Adrenal gland (tissue), 12 donors: ENCODE results near the gene MBD4. TPM values are rescaled to one million over a fixed set of nuclear protein-coding genes. Genes with fewer than 3 reads are reported as not detected.
A peak's percentile ranks its signal among the peaks of the same experiment; 100 is the strongest.
"Not testable (repeated sequence)": the region's sequence is repeated elsewhere in the genome, so short reads cannot be mapped to it uniquely, and the experiment has no call there.

Source experiments
- DNase-seq, 7 donors: peaks; one replicate each; pipeline ENCODE4 v3.0.0-alpha.2; 2019 to 2020
- H3K27ac ChIP-seq, 5 donors: fragments of 200-600 bp; sonication (generic) in 4 of 5; 1 replicate in 3 of 5; 2 replicates in 2 of 5; pipeline versions ENCODE4 v1.5.1 to v1.8.0; 2016 to 2020; ENCODE audit warnings: mild to moderate bottlenecking in 1 of 5
- H3K27me3 ChIP-seq: fragments of 200-600 bp; 2 replicates; pipeline ENCODE4 v1.8.0; 2021
- H3K36me3 ChIP-seq, 2 donors: fragments of 200-600 bp; replicated peaks in 1 of 2; 1 replicate in 1 of 2; 2 replicates in 1 of 2; pipeline versions ENCODE4 v1.5.1 to v1.8.0; 2018 to 2022
- H3K4me1 ChIP-seq, 2 donors: fragments of 200-600 bp; replicated peaks in 1 of 2; 1 replicate in 1 of 2; 2 replicates in 1 of 2; pipeline versions ENCODE4 v1.5.1 to v1.8.0; 2018 to 2021
- H3K4me3 ChIP-seq, 4 donors: fragments of 200-600 bp; sonication (generic) in 3 of 4; one replicate each; pipeline ENCODE4 v1.5.1; 2016 to 2018
- H3K9me3 ChIP-seq, 3 donors: fragments of 200-600 bp; sonication (generic) in 1 of 3; replicated peaks in 1 of 3; 1 replicate in 2 of 3; 2 replicates in 1 of 3; pipeline versions ENCODE4 v1.5.1 to v1.8.0; 2016 to 2021
- POLR2A ChIP-seq, 2 donors: fragments of 450-650 bp; IDR thresholded peaks; one replicate each; pipeline ENCODE4 v1.6.1; 2017; ENCODE audit warnings: antibody characterized with exemption in 2 of 2, mild to moderate bottlenecking in 2 of 2, moderate library complexity in 1 of 2
- WGBS, 4 donors: extraction: QIAGEN DNeasy Blood & Tissue Kit in 2 of 4; methylation state at CpG; one replicate each; pipeline versions ENCODE4 v1.1.5 to v1.1.7; 2013 to 2017; 5-methylcytosine and 5-hydroxymethylcytosine counted together
- intact Hi-C, 2 donors: fragments of 100-400 bp; cut with DNase I; formaldehyde crosslinking; loops; one replicate each; pipeline versions ENCODE4 v1.14.1 to v1.15.0; 2022 to 2023
- polyA plus RNA-seq, 3 donors: library from polyadenylated mRNA; stranded (reverse); fragments of 200-250 nt in 2 of 3; fragments of 350-450 nt in 1 of 3; fragmentation: Illumina TruSeq in 1 of 3; extraction: RNeasy Lipid Tissue Mini Kit (QIAGEN cat#74804) in 1 of 3; gene quantifications; one replicate each; pipeline ENCODE4 v1.2.3, GENCODE V29; 2013 to 2014
- total RNA-seq, 9 donors: library from RNA; depleted of rRNA in 4 of 9; stranded (reverse); fragments of >200 nt in 4 of 9; fragments of 120-200 nt in 1 of 9; fragmentation: NEBNext Ultra II Directional in 1 of 9; extraction: Animal tissue kit (Norgen Biotek cat#: 25700) in 1 of 9; gene quantifications; one replicate each; pipeline versions ENCODE4 v1.1.0 to v1.2.4, GENCODE V29; 2013 to 2023
- TF ChIP-seq, protein P1 (sequence below), 6 experiments: fragments of 450-650 bp in 4 of 6; fragments of 200-600 bp in 2 of 6; sonication (generic) in 1 of 6; IDR thresholded peaks; 1 replicate in 5 of 6; 2 replicates in 1 of 6; pipeline versions ENCODE4 v1.5.1 to v1.8.0; 2016 to 2021; ENCODE audit warnings: antibody characterized with exemption in 6 of 6, mild to moderate bottlenecking in 2 of 6, moderate library complexity in 1 of 6
- donor health status: healthy with polysubstance abuse.
- donor health status: Bipolar disorder and iron deficiency.
- donor health status: DM: yes; HTN: yes; CAD: no.
- donor health status: DM: no; HTN: no; CAD: no.
- donor health status: DM: no; HTN: no; CAD: no.
- donor health status: DM: yes; HTN: yes; CAD: no.

The MBD4 gene
- total and polyA plus RNA-seq, 12 donors: 9.9 to 32.3 (median 25.4) TPM

DNA sequence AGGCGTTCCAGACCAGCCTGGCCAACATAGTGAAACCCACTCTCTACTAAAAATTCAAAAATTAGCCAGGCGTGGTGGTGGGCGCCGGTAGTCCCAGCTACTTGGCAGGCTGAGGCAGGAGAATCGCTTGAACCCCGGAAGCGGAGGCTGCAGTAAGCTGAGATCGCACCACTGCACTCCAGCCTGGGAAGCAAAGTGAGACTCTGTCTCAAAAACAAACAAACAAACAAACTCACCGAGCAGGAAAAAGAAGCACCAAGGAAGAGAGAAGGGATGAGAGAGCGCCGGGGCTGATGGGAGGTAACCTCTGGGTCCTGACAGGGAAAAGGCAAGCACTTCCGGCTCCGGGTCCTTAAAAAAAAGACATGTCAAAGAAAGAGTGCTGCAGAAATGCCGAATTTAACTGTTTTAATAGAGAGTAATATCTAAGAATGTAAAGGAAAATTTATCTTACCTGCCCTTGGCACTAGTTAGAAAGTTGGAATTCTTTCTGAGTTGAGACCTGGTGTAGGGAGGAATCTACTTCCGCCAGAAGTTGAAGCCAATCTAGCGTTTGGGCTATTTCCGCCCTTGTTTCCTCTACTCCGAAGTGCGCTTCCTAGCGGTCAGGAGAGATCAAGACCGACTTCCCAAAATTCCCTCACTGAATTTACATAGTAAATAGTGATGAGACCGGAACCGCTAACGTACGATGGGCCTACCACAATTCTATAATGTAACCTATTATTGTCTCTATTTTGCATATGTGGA is 40.4 kb downstream of the MBD4 start:
- Histone ChIP-seq H3K27me3 (no peaks in the 10 kb centered on the region), H3K36me3 (peaks cover 0 to 7% of the 10 kb centered on the region in 2 donors), H3K9me3 (no peaks in the 10 kb centered on the region), H3K4me1 (peaks cover 10 to 28% of the 10 kb centered on the region in 2 donors), H3K4me3 (peak overlapping the region; percentile 48 to 84 (median 75)), H3K27ac (peak overlapping the region; percentile 23 to 95 (median 89))
- peak; percentile 79 to 93 (median 90) for DNase-seq
- WGBS, 4 donors: 0 to 1% (median 1%) methylated on average over 24 to 25 of the region's 25 CpGs
- intact Hi-C loops: no loop called here
- TF ChIP-seq, protein P1, sequence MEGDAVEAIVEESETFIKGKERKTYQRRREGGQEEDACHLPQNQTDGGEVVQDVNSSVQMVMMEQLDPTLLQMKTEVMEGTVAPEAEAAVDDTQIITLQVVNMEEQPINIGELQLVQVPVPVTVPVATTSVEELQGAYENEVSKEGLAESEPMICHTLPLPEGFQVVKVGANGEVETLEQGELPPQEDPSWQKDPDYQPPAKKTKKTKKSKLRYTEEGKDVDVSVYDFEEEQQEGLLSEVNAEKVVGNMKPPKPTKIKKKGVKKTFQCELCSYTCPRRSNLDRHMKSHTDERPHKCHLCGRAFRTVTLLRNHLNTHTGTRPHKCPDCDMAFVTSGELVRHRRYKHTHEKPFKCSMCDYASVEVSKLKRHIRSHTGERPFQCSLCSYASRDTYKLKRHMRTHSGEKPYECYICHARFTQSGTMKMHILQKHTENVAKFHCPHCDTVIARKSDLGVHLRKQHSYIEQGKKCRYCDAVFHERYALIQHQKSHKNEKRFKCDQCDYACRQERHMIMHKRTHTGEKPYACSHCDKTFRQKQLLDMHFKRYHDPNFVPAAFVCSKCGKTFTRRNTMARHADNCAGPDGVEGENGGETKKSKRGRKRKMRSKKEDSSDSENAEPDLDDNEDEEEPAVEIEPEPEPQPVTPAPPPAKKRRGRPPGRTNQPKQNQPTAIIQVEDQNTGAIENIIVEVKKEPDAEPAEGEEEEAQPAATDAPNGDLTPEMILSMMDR (IDR thresholded peaks at IDR 0.05): peak; percentile 52 to 90 (median 80)
- peak in 1 of 2 donors; percentile 12 for TF ChIP-seq POLR2A (IDR thresholded peaks at IDR 0.05)

DNA sequence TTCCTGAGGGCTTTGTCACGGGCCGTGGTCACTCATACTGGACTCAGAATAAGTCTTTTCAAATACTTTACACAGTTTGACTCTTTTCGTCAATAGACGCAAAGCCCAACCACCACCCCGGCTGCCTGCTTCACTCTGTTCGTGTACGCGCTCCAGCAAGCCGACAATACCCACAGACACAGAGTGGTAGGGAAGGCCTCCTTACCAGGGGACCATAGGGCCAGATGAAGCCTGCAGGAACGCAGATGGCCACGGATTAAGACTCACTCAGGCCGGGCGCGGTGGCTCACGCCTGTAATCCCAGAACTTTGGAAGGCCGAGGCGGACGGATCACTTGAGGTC is 41.0 kb downstream of the MBD4 start:
- H3K27ac ChIP-seq: peak overlapping the region; percentile 23 to 95 (median 89)
- no peaks in the 10 kb centered on the region for H3K27me3 ChIP-seq
- peak overlapping the region; percentile 48 to 84 (median 75) for H3K4me3 ChIP-seq
- WGBS, 4 donors: 1% methylated on average over 8 to 18 of the region's 18 CpGs
- H3K4me1 ChIP-seq: peaks cover 10 to 28% of the 10 kb centered on the region in 2 donors
- peaks cover 0 to 7% of the 10 kb centered on the region in 2 donors for H3K36me3 ChIP-seq
- intact Hi-C loops: no loop called here
- TF ChIP-seq, protein P1 (IDR thresholded peaks at IDR 0.05): no peak
- no peak for TF ChIP-seq POLR2A (IDR thresholded peaks at IDR 0.05)
- no peaks in the 10 kb centered on the region for H3K9me3 ChIP-seq
- DNase-seq: peak in 5 of 7 donors; percentile 27 to 40 (median 32)

DNA sequence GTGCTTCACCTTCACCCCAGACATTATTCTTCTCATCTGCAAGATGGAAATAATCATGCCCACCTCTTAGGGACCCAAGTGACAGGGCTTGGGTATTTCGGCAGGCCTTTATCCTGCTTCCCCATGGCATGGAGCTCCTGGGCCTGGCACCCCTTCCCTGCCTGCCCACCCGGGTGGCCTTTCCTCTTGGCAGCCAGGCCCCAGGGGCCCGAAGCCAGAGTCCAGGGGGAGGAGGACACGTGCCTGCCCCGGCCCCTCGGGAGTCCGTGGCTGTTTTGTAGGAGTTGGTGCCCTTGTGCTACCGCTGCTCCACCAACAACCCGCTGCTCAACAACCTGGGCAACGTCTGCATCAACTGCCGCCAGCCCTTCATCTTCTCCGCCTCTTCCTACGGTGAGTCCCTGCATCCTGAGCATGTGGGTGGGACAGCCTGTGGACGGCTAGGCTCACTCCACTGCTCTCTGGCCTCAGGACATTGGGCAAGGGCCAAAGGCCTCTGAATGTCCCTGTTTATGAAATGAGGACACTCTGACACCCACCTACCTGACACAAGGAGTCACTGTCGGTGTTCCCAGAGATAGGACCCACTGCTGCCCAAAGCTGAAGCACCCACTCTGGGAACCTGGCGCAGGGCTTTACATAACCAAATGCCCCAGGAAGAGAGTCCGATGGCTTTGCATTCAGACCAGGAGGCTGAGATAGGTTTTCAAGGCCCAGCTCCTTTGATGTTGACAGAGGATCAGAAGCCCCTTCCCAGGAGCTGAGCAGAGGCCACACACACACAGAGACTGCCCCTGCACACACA is 45.8 kb downstream of the MBD4 start:
- H3K27me3 ChIP-seq, DNase-seq, H3K4me3 ChIP-seq, H3K9me3 ChIP-seq, intact Hi-C loops: not testable (repeated sequence)
- peaks cover 8 to 35% of the 10 kb centered on the region in 2 donors for H3K4me1 ChIP-seq
- WGBS, 4 donors: 81 to 100% (median 87%) methylated on average over 2 to 14 of the region's 17 CpGs
- peak overlapping the region in 3 of 5 donors; percentile 37 to 65 (median 53) for H3K27ac ChIP-seq
- peaks cover 0 to 32% of the 10 kb centered on the region in 2 donors for H3K36me3 ChIP-seq

DNA sequence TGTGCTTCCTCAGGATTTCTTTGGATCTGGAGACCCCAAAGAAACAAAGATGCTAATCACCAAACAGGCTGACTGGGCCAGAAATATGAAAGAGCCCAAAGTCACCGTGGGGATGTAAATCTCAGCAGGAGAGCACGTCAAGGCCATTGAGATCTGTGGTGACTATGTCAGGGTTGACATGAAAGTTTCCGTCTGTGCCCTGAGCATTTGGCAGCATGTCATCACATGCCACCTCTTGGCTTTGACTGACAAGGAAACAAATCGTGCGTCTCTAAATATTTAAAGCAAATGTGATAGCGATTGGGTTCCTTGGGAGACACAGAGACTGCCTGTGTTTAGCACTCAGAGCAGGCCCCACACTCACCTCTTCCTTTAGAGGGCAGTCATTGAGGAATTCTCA is 46.5 kb downstream of the MBD4 start:
- H3K27ac ChIP-seq: peak overlapping the region in 3 of 5 donors; percentile 37 to 79 (median 65)
- peak in 6 of 7 donors; percentile 37 to 64 (median 54) for DNase-seq
- intact Hi-C loops: no loop called here
- TF ChIP-seq POLR2A (IDR thresholded peaks at IDR 0.05): no peak
- TF ChIP-seq, protein P1 (IDR thresholded peaks at IDR 0.05): no peak
- no peaks in the 10 kb centered on the region for H3K27me3 ChIP-seq
- peaks cover 0 to 32% of the 10 kb centered on the region in 2 donors for H3K36me3 ChIP-seq
- H3K4me1 ChIP-seq: peaks cover 3 to 36% of the 10 kb centered on the region in 2 donors
- H3K9me3 ChIP-seq: no peaks in the 10 kb centered on the region
- H3K4me3 ChIP-seq: no peak overlapping the region
- WGBS, 4 donors: 46 to 61% (median 52%) methylated on average over 6 of the region's 6 CpGs

DNA sequence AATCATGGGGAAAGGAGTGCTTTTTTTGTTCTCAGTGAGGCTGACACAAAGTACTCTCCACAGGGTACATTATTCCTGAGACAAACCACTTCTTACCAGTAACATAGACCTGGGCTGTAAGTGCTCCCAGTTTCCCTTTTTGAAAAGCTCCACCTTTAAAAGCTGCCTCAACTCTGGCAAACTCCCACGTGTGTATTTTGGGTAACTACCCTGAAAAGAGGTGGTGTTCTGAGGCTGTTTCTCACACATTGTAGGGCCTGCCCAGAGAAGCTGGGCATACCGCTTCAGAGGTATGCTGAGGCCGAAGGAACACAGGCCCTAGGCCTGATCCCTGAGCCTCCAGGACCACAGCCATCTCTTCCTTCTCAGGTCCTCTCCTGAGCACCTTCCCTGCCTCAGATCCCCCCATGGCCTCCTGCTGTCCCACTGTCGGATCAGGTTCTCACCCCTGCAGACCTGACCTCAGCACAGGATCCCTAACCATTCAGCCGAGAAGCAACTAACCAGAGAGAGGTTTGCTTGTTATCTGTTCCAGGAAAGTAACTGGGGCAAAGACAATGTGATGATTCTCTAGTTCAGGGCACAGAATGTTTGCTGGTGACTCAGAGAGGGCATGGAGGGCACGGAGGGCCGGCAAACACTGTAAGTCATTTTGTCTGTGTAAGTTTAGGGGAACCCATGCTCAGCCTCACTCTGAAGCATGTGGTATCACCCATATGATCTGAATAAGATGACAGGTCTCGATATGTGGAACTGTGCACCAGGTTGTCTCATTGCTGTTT is 47.5 kb downstream of the MBD4 start:
- WGBS, 4 donors: 67 to 81% (median 69%) methylated on average over 4 to 8 of the region's 8 CpGs

DNA sequence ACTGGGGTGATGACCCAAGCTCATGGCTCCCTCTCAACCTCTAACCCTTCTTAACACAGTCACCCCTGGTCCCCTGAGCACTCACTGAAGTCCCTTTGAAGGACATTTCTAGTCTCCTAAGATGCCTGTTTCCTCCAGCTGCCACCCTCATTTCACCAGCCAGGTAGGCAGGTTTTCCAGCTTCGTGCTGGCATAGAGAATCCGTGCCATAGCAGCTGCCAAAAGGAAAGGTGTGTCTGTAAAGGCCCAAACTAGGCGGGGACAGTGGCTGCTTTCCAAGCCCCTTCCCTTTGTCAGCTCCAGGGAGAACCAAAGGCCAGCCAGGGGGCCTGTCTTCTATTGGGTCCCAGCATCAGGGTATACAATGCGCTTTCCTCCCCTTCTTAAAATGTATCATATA is 48.2 kb downstream of the MBD4 start:
- not testable (repeated sequence) for H3K4me3 ChIP-seq

More for the DNA sequence above, 47.5 kb downstream of the MBD4 start:
- DNase-seq, H3K27me3 ChIP-seq, intact Hi-C loops, H3K9me3 ChIP-seq, H3K4me3 ChIP-seq: not testable (repeated sequence)
- peaks cover 0 to 35% of the 10 kb centered on the region in 2 donors for H3K36me3 ChIP-seq
- peak overlapping the region in 2 of 5 donors; percentile 73 to 79 for H3K27ac ChIP-seq
- peaks cover 0 to 35% of the 10 kb centered on the region in 2 donors for H3K4me1 ChIP-seq

More for the DNA sequence above, 48.2 kb downstream of the MBD4 start:
- H3K9me3 ChIP-seq, H3K27me3 ChIP-seq, intact Hi-C loops, DNase-seq: not testable (repeated sequence)
- Histone ChIP-seq H3K4me1 (peaks cover 0 to 35% of the 10 kb centered on the region in 2 donors), H3K36me3 (peaks cover 0 to 35% of the 10 kb centered on the region in 2 donors), H3K27ac (peak overlapping the region in 1 of 5 donors; percentile 73)
- 89 to 98% (median 95%) methylated on average over 3 to 4 of the region's 4 CpGs for WGBS, 4 donors
